Thyroid gland (tissue), 4 donors: Measurements from ENCODE around the gene GOLGA6L24.
"Not testable (repeated sequence)": the region's sequence is repeated elsewhere in the genome, so short reads cannot be mapped to it uniquely, and the experiment has no call there.

Source experiments
- CTCF ChIP-seq, 6 experiments: fragments of 200-600 bp in 3 of 6; fragments of 450-650 bp in 3 of 6; sonication (generic) in 3 of 6; IDR thresholded peaks; one replicate each; pipeline ENCODE4 v1.5.1; 2016 to 2019; ENCODE audit warnings: antibody characterized with exemption in 6 of 6, mild to moderate bottlenecking in 2 of 6, inconsistent platforms in 1 of 6, moderate library complexity in 1 of 6
- POLR2A ChIP-seq, 2 donors: fragments of 450-650 bp; IDR thresholded peaks; one replicate each; pipeline ENCODE4 v1.6.1; 2017; ENCODE audit warnings: antibody characterized with exemption in 2 of 2, mild to moderate bottlenecking in 2 of 2, moderate library complexity in 1 of 2

DNA sequence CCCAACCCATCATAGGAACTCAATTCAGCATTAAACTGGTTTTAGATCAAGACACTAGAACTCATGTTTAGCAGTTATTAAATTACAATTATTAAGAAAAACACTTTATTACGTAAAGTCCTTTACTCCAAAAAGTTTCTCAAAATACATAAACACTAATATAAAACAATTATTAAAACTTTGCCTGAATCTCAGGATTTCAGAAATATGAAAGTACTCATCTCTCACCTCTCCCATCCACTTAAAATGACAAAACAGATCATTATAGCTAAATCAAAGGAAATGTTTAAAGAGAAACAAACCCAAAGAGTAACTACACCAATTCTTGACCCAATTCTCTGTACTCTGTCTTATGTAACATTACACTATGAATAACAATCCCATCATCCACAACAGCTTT lies 38.2 kb downstream of the GOLGA6L24 start:
- not testable (repeated sequence) for TF ChIP-seq POLR2A, CTCF (IDR thresholded peaks at IDR 0.05)
